ENCODE data around the gene IGSF10.

DNA sequence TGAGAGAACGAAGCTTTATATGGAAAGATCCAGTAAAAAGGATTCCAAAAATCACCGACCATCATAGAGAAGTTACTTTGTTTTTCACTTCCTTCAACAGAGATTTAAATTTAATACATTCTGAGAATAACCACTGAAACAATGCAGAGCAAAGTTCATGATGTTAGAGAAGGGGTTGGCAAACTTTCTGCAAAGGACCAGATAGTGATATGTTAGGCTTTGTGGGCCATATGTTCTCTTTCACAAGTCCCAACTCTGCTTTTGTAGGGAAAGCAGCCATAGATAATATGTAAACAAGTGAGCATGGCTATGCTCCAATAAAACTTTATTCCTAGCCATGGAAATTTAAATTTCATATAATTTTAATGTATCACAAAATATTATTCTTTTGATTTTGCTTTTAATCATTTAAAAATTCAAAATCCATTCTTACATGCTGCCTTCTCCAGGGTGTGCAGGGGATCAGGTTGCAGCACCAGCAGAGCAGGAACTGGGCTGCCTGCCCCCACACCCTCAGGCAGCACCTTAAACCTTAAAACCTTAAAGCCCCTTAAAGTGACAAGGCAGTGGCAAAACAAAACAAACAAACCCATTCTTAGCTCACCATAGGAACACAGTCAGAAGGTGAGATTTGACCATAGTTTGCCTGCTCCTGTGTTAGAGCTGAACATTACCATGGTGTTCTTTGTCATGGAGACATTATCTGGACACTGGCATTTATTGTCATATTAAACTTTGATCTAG lies 16.9 kb upstream of the IGSF10 start:
- TF ChIP-seq, protein P1, sequence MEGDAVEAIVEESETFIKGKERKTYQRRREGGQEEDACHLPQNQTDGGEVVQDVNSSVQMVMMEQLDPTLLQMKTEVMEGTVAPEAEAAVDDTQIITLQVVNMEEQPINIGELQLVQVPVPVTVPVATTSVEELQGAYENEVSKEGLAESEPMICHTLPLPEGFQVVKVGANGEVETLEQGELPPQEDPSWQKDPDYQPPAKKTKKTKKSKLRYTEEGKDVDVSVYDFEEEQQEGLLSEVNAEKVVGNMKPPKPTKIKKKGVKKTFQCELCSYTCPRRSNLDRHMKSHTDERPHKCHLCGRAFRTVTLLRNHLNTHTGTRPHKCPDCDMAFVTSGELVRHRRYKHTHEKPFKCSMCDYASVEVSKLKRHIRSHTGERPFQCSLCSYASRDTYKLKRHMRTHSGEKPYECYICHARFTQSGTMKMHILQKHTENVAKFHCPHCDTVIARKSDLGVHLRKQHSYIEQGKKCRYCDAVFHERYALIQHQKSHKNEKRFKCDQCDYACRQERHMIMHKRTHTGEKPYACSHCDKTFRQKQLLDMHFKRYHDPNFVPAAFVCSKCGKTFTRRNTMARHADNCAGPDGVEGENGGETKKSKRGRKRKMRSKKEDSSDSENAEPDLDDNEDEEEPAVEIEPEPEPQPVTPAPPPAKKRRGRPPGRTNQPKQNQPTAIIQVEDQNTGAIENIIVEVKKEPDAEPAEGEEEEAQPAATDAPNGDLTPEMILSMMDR (IDR thresholded peaks at IDR 0.05; ENCODE audit: control extremely low read depth in 1 of 3, insufficient read depth in 1 of 3, low read depth in 1 of 3, low read length in 3 of 3) = no peak
- no peak for TF ChIP-seq EZH2 (IDR thresholded peaks at IDR 0.05; ENCODE audit: low read depth, low read length, severe bottlenecking)
